Measurements from ENCODE around the gene ZNF665. TPM values are rescaled to one million over a fixed set of nuclear protein-coding genes. Genes with fewer than 3 reads are reported as not detected.
A peak's percentile ranks its signal among the peaks of the same experiment; 100 is the strongest.
"Not testable (repeated sequence)": the region's sequence is repeated elsewhere in the genome, so short reads cannot be mapped to it uniquely, and the experiment has no call there.

ZNF665 gene
- total RNA-seq, 1 donor from 2014 or later = 8.9 TPM

GRCh38 chr19:53196777-53197396 lies 3.7 kb upstream of the ZNF665 start:
- peaks cover 13% of the 10 kb centered on the region for H3K4me1 Mint-ChIP-seq
- peak overlapping the region; percentile 99 for H3K27ac Mint-ChIP-seq
- peaks cover 31% of the 10 kb centered on the region for H3K36me3 Mint-ChIP-seq
- no peaks in the 10 kb centered on the region for H3K27me3 Mint-ChIP-seq (ENCODE audit: low read depth)
- peak; percentile 97 to 100 for DNase-seq (ENCODE audit: low spot score in 2 of 2, unreplicated experiment in 2 of 2)
- H3K9me3 Mint-ChIP-seq = peaks cover 17% of the 10 kb centered on the region
- H3K4me3 Mint-ChIP-seq = peak overlapping the region; percentile 100
- no peak for TF ChIP-seq CTCF (IDR thresholded peaks at IDR 0.05; ENCODE audit: unreplicated experiment)

- Mint-ChIP-seq H3K4me1 (peaks cover 15% of the 10 kb centered on the region), H3K9me3 (peaks cover 8% of the 10 kb centered on the region), H3K4me3 (peak overlapping the region; percentile 35), H3K27me3 (ENCODE audit: low read depth) (no peaks in the 10 kb centered on the region), H3K27ac (peak overlapping the region; percentile 52), H3K36me3 (peaks cover 30% of the 10 kb centered on the region)
- TF ChIP-seq CTCF (IDR thresholded peaks at IDR 0.05; ENCODE audit: unreplicated experiment) = peak; percentile 83
- DNase-seq (ENCODE audit: low spot score in 2 of 2, unreplicated experiment in 2 of 2) = peak in 1 of 2 experiments; percentile 75
These were observed 2.2 kb upstream of the ZNF665 start for GRCh38 chr19:53195265-53195903.

GRCh38 chr19:53193535-53194222 lies 521 bp upstream of the ZNF665 start:
- Mint-ChIP-seq H3K36me3 (peaks cover 19% of the 10 kb centered on the region), H3K9me3 (no peaks in the 10 kb centered on the region), H3K27ac (peak overlapping the region; percentile 97), H3K4me3 (peak overlapping the region; percentile 90), H3K4me1 (peaks cover 15% of the 10 kb centered on the region), H3K27me3 (ENCODE audit: low read depth) (no peaks in the 10 kb centered on the region)
- no peak for TF ChIP-seq CTCF (IDR thresholded peaks at IDR 0.05; ENCODE audit: unreplicated experiment)
- DNase-seq (ENCODE audit: low spot score in 2 of 2, unreplicated experiment in 2 of 2) = no peak

- no peak overlapping the region for H3K27ac Mint-ChIP-seq
- peaks cover 10% of the 10 kb centered on the region for H3K4me1 Mint-ChIP-seq
- DNase-seq (ENCODE audit: low spot score in 2 of 2, unreplicated experiment in 2 of 2) = no peak
- H3K36me3 Mint-ChIP-seq = peaks cover 19% of the 10 kb centered on the region
- H3K9me3 Mint-ChIP-seq = no peaks in the 10 kb centered on the region
- H3K27me3 Mint-ChIP-seq (ENCODE audit: low read depth) = no peaks in the 10 kb centered on the region
- TF ChIP-seq CTCF (IDR thresholded peaks at IDR 0.05; ENCODE audit: unreplicated experiment) = no peak
- no peak overlapping the region for H3K4me3 Mint-ChIP-seq
These were observed 2.9 kb downstream of the ZNF665 start for GRCh38 chr19:53190253-53190652.

GRCh38 chr19:53189691-53190198 lies 3.4 kb downstream of the ZNF665 start:
- H3K9me3 Mint-ChIP-seq; DNase-seq (ENCODE audit: low spot score in 2 of 2, unreplicated experiment in 2 of 2); H3K4me1 Mint-ChIP-seq; H3K4me3 Mint-ChIP-seq; H3K27ac Mint-ChIP-seq; H3K27me3 Mint-ChIP-seq (ENCODE audit: low read depth): not testable (repeated sequence)
- H3K36me3 Mint-ChIP-seq = peaks cover 20% of the 10 kb centered on the region

- H3K9me3 Mint-ChIP-seq; H3K4me3 Mint-ChIP-seq; H3K27ac Mint-ChIP-seq; H3K27me3 Mint-ChIP-seq (ENCODE audit: low read depth); DNase-seq (ENCODE audit: low spot score in 2 of 2, unreplicated experiment in 2 of 2): not testable (repeated sequence)
- H3K4me1 Mint-ChIP-seq = peaks cover 12% of the 10 kb centered on the region
- peaks cover 29% of the 10 kb centered on the region for H3K36me3 Mint-ChIP-seq
These were observed 7.8 kb downstream of the ZNF665 start for GRCh38 chr19:53185155-53185882.

All from mesothelial cell of epicardium (in vitro differentiated cells).